ENCODE data around the gene ZNF217.

DNA sequence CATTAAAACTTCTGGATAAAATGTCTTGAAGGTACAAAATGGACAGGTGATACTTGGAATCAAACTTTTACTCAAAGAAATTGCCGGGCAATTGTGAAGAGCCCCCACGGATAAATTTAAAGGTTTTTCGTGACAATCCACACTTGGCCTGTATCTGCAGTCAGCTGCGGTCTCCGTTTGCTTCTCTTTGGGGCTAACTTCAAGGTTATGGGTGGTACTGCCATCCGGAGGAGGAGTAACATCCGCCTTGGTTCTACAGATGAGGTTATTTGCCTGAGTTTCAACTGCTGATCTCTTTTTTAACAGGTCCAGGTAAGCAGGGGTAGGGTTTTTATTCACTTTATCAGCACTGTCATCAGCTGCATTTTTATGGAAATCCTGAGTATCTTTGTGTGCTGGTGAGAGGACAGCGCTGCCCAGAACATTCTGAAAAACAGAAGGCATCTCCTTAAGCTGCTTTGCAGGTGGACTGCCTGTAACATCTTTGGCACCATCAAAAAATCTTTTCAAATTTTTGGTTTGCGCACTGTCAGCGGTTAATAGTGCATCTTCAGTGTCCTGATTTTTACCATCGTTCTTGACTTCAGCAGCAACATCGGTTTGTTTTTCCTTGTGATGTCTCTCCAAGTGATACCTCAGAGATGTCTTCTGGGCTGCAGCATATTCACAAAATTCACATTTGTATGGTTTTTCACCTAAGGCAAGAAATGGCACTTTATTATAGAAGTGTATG is 16.9 kb downstream of the ZNF217 start:
- TF ChIP-seq EZH2phosphoT487 (IDR thresholded peaks at IDR 0.05; ENCODE audit: insufficient read depth, low read depth) (no peak), EZH2 (IDR thresholded peaks at IDR 0.05; ENCODE audit: insufficient read depth, poor library complexity, severe bottlenecking) (no peak)
